GM23338 (cell line): ENCODE data around the gene POU3F2. TPM values are rescaled to one million over a fixed set of nuclear protein-coding genes. Genes with fewer than 3 reads are reported as not detected.

Experiments used
- ATAC-seq: fragments of 200-7000 bp; cut with Tn5 transposase; 3 replicates; pipeline ENCODE4 v1.9.1; 2020
- DNase-seq: peaks from one replicate; pipeline ENCODE4 v3.0.0-alpha.2; 2015; ENCODE audit warnings: low spot score
- H2AFZ ChIP-seq: fragments of 200-600 bp; sonication (generic); 2 replicates; pipeline ENCODE4 v1.8.0; 2016; ENCODE audit warnings: antibody characterized with exemption, mild to moderate bottlenecking, moderate library complexity
- H3F3A ChIP-seq: fragments of 200-600 bp; sonication (generic); replicated peaks from 2 replicates; pipeline ENCODE4 v1.8.0; 2017; ENCODE audit warnings: antibody characterized with exemption, mixed run types, low read depth
- H3K27ac ChIP-seq: fragments of 200-600 bp; sonication (generic); 2 replicates; pipeline ENCODE4 v1.6.1; 2016; ENCODE audit warnings: low read depth
- H3K27me3 ChIP-seq: fragments of 200-600 bp; sonication (generic); 2 replicates; pipeline ENCODE4 v1.8.0; 2016; ENCODE audit warnings: mild to moderate bottlenecking, mixed run types, moderate library complexity; ENCODE audit not compliant: insufficient read depth
- H3K36me3 ChIP-seq: fragments of 200-600 bp; sonication (generic); 2 replicates; pipeline ENCODE4 v1.8.0; 2016; ENCODE audit warnings: mild to moderate bottlenecking; ENCODE audit not compliant: insufficient read depth
- H3K4me1 ChIP-seq: fragments of 200-600 bp; sonication (generic); 2 replicates; pipeline ENCODE4 v1.8.0; 2016; ENCODE audit warnings: mild to moderate bottlenecking, moderate library complexity; ENCODE audit not compliant: insufficient read depth
- H3K4me2 ChIP-seq: fragments of 200-600 bp; sonication (generic); 2 replicates; pipeline ENCODE4 v1.7.1; 2017; ENCODE audit warnings: mixed run types
- H3K4me3 ChIP-seq: fragments of 200-600 bp; sonication (generic); 2 replicates; pipeline ENCODE4 v1.6.1; 2016; ENCODE audit warnings: mixed run types
- H3K79me2 ChIP-seq: fragments of 200-600 bp; sonication (generic); replicated peaks from 2 replicates; pipeline ENCODE4 v1.8.0; 2017; ENCODE audit warnings: mild to moderate bottlenecking; ENCODE audit not compliant: insufficient read depth
- H3K9me2 ChIP-seq: fragments of 200-600 bp; sonication (generic); 2 replicates; pipeline ENCODE4 v1.8.0; 2017; ENCODE audit not compliant: insufficient read depth
- H4K20me1 ChIP-seq: fragments of 200-600 bp; sonication (generic); replicated peaks from 2 replicates; pipeline ENCODE4 v1.8.0; 2017; ENCODE audit warnings: mild to moderate bottlenecking; ENCODE audit not compliant: insufficient read depth
- H3K27ac Mint-ChIP-seq: 2 replicates; pipeline ENCODE4 v1.8.0; 2020; ENCODE audit warnings: inconsistent platforms, mild to moderate bottlenecking, moderate library complexity, mixed read lengths
- H3K27me3 Mint-ChIP-seq: 3 replicates; pipeline ENCODE4 v1.8.0; 2022; ENCODE audit warnings: low read depth, mild to moderate bottlenecking, moderate library complexity, mixed read lengths, inconsistent platforms; ENCODE audit not compliant: insufficient read depth, poor library complexity
- H3K36me3 Mint-ChIP-seq: 3 replicates; pipeline ENCODE4 v1.8.0; 2021; ENCODE audit warnings: low read depth, mild to moderate bottlenecking, inconsistent platforms, moderate library complexity, mixed read lengths
- H3K4me1 Mint-ChIP-seq: 3 replicates; pipeline ENCODE4 v1.8.0; 2020; ENCODE audit warnings: mild to moderate bottlenecking, inconsistent platforms, mixed read lengths
- H3K4me3 Mint-ChIP-seq: 3 replicates; pipeline ENCODE4 v1.8.0; 2021; ENCODE audit warnings: moderate library complexity, mild to moderate bottlenecking, inconsistent platforms, mixed read lengths
- H3K9me3 Mint-ChIP-seq: 3 replicates; pipeline ENCODE4 v1.8.0; 2020; ENCODE audit warnings: moderate library complexity, mild to moderate bottlenecking, inconsistent platforms, mixed read lengths
- EZH2 ChIP-seq: fragments of 200-600 bp; sonication (generic); IDR thresholded peaks from one replicate; pipeline ENCODE4 v1.8.0; 2017; ENCODE audit warnings: antibody characterized with exemption, mild to moderate bottlenecking, low read depth; ENCODE audit not compliant: unreplicated experiment
- EZH2phosphoT487 ChIP-seq: fragments of 200-600 bp; sonication (generic); IDR thresholded peaks from one replicate; pipeline ENCODE4 v1.8.1; 2018; ENCODE audit warnings: antibody characterized with exemption; ENCODE audit not compliant: unreplicated experiment
- ZNF462 ChIP-seq: fragments of 250-450 bp; sonication (Bioruptor Pico); IDR thresholded peaks from 2 replicates; pipeline ENCODE4 v1.5.0; 2020; ENCODE audit warnings: mild to moderate bottlenecking, moderate library complexity
- polyA plus RNA-seq: library from polyadenylated mRNA; unstranded; fragments of >200 nt; fragmentation: Nextera tagmentation; extraction: Ambion mirVana; gene quantifications from 2 replicates; pipeline ENCODE4 v1.2.1, GENCODE V29; 2016
- total RNA-seq: library from RNA; depleted of rRNA; stranded (reverse); fragments of >200 nt; shearing (Covaris generic); gene quantifications from 2 replicates; pipeline ENCODE4 v1.2.3, GENCODE V29; 2014

Gene POU3F2
- total and polyA plus RNA-seq, 2 experiments from 2014 or later: 0.26 to 0.76 TPM

DNA sequence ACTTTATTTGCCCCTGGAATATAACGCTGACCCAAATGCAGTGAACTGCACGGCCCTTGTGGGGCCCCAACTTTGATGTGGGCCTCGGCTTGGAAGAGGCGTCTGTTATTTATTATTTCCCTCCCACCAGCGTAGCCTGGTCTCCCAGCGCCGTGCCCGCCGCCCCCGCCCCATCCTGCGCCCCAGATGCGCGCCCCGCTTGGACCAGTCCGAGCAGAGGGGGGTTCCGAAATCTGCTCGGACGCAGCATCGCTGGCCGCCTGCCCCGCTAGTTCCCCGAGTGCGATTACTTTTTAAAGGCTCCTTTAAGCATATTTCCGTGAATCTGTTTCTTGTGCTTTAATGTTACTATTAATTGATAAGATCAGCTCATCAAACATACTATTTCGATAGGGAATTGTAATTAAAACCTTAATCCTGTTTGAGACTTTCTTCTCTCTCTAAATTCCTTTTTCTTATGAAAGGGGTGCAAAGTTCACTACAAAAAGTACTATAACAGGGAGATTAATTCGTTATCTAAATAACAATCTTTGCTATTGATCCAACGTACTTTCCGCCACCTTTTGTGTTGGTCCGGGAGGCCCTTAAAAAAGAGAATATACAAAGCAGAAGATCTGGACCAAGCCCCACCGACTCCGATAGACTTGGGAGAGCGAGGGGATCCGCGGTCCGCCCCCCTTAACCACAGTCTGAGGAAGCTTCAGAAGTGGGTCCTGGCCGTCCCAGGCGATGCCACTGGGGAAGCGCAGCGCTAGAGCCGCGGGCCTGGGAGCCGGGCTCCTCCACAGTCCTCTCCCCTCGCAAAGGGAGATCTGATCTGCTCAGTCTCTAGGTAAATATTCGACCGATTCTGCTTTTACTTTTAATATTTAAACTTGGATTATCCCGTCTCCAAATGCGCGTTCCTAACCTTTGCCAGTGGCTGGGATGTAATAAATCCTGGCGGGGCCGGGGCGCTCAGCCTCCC lies 10.2 kb downstream of the POU3F2 start:
- Histone ChIP-seq H2AFZ (peak overlapping the region; percentile 70; the same call in 1 of the 2 replicates), H3K4me3 (peak overlapping the region; percentile 60), H3K4me1 (peaks cover 56% of the 10 kb centered on the region), H4K20me1 (no peaks in the 10 kb centered on the region), H3K4me2 (peak overlapping the region; percentile 93), H3K27me3 (peaks cover 98% of the 10 kb centered on the region), H3K36me3 (no peaks in the 10 kb centered on the region), H3K27ac (no peak overlapping the region), H3F3A (peaks cover 10% of the 10 kb centered on the region; the same call in 1 of the 2 replicates), H3K79me2 (no peaks in the 10 kb centered on the region), H3K9me2 (no peaks in the 10 kb centered on the region)
- Mint-ChIP-seq H3K36me3 (no peaks in the 10 kb centered on the region), H3K9me3 (no peaks in the 10 kb centered on the region; the same call in 2 of the 3 replicates), H3K4me3 (peak overlapping the region; percentile 73), H3K27me3 (peaks cover 91% of the 10 kb centered on the region), H3K4me1 (peaks cover 40% of the 10 kb centered on the region), H3K27ac (no peak overlapping the region)
- DNase-seq: no peak
- ATAC-seq: peak; percentile 8
- TF ChIP-seq EZH2phosphoT487 (peak; percentile 24), EZH2 (peak; percentile 67), ZNF462 (CRISPR knock-in tag) (no peak)
